ENCODE results near the gene DMRT1. TPM values are rescaled to one million over a fixed set of nuclear protein-coding genes. Genes with fewer than 3 reads are reported as not detected.
A peak's percentile ranks its signal among the peaks of the same experiment; 100 is the strongest.
"Not testable (repeated sequence)": the region's sequence is repeated elsewhere in the genome, so short reads cannot be mapped to it uniquely, and the experiment has no call there.

The DMRT1 gene
- total RNA-seq, 1 experiment from 2014 or later = not detected

DNA sequence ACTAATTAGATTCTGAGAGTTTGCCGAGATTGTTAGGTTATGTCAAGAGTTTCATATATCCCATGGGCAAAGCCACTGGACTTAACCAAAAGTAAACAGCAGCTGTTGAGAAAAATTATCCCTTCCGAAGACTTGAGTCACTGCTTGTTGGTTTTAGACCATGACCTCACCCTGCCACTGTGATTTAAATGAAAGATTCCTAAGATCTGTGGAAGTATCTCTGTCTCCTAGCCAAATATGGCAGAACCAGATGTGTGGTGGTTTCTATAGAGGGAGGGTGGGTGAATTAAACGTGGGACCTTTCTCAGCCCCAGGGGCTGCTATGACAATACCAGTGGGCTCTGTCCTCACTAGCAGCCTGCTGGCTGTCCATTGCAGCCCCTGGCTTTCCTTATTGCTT lies 154.3 kb downstream of the DMRT1 start:
- BruUV-seq (replicated peaks) = no TSS peak
- Histone ChIP-seq H3K4me1 (ENCODE audit: insufficient read depth, low read length, poor library complexity, severe bottlenecking) (no peaks in the 10 kb centered on the region), H3K27me3 (replicated peaks; ENCODE audit: insufficient read depth, low read depth, low read length, poor library complexity) (peaks cover 46% of the 10 kb centered on the region), H3K9me3 (ENCODE audit: low read depth, low read length, poor library complexity, severe bottlenecking) (peaks cover 7% of the 10 kb centered on the region), H3K27ac (ENCODE audit: low read depth, low read length, poor library complexity, severe bottlenecking) (no peak overlapping the region), H3K4me3 (ENCODE audit: low read depth, low read length, poor library complexity, severe bottlenecking) (no peak overlapping the region), H3K36me3 (ENCODE audit: insufficient read depth, low read length, poor library complexity, severe bottlenecking) (no peaks in the 10 kb centered on the region)
- no peak for TF ChIP-seq EZH2 (IDR thresholded peaks at IDR 0.05; ENCODE audit: borderline replicate concordance, low read depth, low read length, poor library complexity, severe bottlenecking)
- TF ChIP-seq, protein P1, sequence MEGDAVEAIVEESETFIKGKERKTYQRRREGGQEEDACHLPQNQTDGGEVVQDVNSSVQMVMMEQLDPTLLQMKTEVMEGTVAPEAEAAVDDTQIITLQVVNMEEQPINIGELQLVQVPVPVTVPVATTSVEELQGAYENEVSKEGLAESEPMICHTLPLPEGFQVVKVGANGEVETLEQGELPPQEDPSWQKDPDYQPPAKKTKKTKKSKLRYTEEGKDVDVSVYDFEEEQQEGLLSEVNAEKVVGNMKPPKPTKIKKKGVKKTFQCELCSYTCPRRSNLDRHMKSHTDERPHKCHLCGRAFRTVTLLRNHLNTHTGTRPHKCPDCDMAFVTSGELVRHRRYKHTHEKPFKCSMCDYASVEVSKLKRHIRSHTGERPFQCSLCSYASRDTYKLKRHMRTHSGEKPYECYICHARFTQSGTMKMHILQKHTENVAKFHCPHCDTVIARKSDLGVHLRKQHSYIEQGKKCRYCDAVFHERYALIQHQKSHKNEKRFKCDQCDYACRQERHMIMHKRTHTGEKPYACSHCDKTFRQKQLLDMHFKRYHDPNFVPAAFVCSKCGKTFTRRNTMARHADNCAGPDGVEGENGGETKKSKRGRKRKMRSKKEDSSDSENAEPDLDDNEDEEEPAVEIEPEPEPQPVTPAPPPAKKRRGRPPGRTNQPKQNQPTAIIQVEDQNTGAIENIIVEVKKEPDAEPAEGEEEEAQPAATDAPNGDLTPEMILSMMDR (conservative IDR thresholded peaks at IDR 0.05; ENCODE audit: low read depth, low read length) = no peak
- intact Hi-C loops (cut with micrococcal nuclease; ENCODE audit: unreplicated experiment) = no loop called here
- CTCF ChIA-PET = no interaction called here
- no peak for DNase-seq (ENCODE audit: low spot score)
- POLR2A ChIA-PET (ENCODE audit: low non-redundant PET) = no interaction called here

DNA sequence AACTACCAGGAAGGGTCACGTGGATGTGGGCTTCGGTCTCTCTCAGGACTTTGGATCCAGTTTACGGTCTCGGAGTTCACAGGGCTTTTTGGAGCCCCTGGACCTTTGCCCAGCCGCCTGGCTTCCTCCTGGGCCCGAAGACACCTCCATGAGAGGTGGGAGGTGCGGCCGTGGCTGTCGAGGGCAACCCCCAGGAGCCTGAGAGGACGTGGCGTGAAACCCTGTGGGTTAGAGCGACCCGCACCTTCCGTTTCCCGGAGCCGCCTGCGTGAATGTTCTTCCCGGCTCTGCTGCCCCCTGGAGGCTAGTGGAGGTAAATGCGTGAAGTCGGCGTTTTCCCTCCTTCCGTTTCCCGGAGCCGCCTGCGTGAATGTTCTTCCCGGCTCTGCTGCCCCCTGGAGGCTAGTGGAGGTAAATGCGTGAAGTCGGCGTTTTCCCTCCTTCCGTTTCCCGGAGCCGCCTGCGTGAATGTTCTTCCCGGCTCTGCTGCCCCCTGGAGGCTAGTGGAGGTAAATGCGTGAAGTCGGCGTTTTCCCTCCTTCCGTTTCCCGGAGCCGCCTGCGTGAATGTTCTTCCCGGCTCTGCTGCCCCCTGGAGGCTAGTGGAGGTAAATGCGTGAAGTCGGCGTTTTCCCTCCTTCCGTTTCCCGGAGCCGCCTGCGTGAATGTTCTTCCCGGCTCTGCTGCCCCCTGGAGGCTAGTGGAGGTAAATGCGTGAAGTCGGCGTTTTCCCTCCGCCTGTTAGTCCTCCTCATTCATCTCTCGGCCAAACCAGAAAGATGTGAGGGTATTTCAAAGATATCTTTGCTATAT lies 157.0 kb downstream of the DMRT1 start:
- POLR2A ChIA-PET (ENCODE audit: low non-redundant PET); H3K9me3 ChIP-seq (ENCODE audit: low read depth, low read length, poor library complexity, severe bottlenecking); H3K4me1 ChIP-seq (ENCODE audit: insufficient read depth, low read length, poor library complexity, severe bottlenecking); BruUV-seq (replicated peaks); H3K27ac ChIP-seq (ENCODE audit: low read depth, low read length, poor library complexity, severe bottlenecking); H3K4me3 ChIP-seq (ENCODE audit: low read depth, low read length, poor library complexity, severe bottlenecking); H3K36me3 ChIP-seq (ENCODE audit: insufficient read depth, low read length, poor library complexity, severe bottlenecking); CTCF ChIA-PET; DNase-seq (ENCODE audit: low spot score); intact Hi-C loops (cut with micrococcal nuclease; ENCODE audit: unreplicated experiment): not testable (repeated sequence)
- H3K27me3 ChIP-seq (replicated peaks; ENCODE audit: insufficient read depth, low read depth, low read length, poor library complexity) = peaks cover 24% of the 10 kb centered on the region
- TF ChIP-seq, protein P1 (conservative IDR thresholded peaks at IDR 0.05; ENCODE audit: low read depth, low read length) = peak; percentile 53

- H3K9me3 ChIP-seq (ENCODE audit: low read depth, low read length, poor library complexity, severe bottlenecking) = peaks cover 7% of the 10 kb centered on the region
- H3K4me1 ChIP-seq (ENCODE audit: insufficient read depth, low read length, poor library complexity, severe bottlenecking) = no peaks in the 10 kb centered on the region
- intact Hi-C loops (cut with micrococcal nuclease; ENCODE audit: unreplicated experiment) = no loop called here
- no peaks in the 10 kb centered on the region for H3K36me3 ChIP-seq (ENCODE audit: insufficient read depth, low read length, poor library complexity, severe bottlenecking)
- BruUV-seq (replicated peaks) = no TSS peak
- TF ChIP-seq, protein P1 (conservative IDR thresholded peaks at IDR 0.05; ENCODE audit: low read depth, low read length) = no peak
- TF ChIP-seq EZH2 (IDR thresholded peaks at IDR 0.05; ENCODE audit: borderline replicate concordance, low read depth, low read length, poor library complexity, severe bottlenecking) = no peak
- H3K27ac ChIP-seq (ENCODE audit: low read depth, low read length, poor library complexity, severe bottlenecking) = no peak overlapping the region
- ChIA-PET POLR2A (ENCODE audit: low non-redundant PET) (no interaction called here), CTCF (interaction anchor here (0.6 kb wide), 1 partner anchor 724 kb away, joined by 3 read pairs; no protein-coding TSS in a partner anchor)
- DNase-seq (ENCODE audit: low spot score) = no peak
- H3K27me3 ChIP-seq (replicated peaks; ENCODE audit: insufficient read depth, low read depth, low read length, poor library complexity) = no peaks in the 10 kb centered on the region
- no peak overlapping the region for H3K4me3 ChIP-seq (ENCODE audit: low read depth, low read length, poor library complexity, severe bottlenecking)
Observed at GRCh38 chr9:1001838-1002237, 160.3 kb downstream of the DMRT1 start.

Data from A673 (cell line).